CD8-positive, alpha-beta memory T cell (primary cell): ENCODE data around the gene DCLK1. TPM values are rescaled to one million over a fixed set of nuclear protein-coding genes. Genes with fewer than 3 reads are reported as not detected.

Experiments used
- CTCF ChIA-PET: fragments of 350-600 bp; sonication (Branson Sonifier 250); formaldehyde crosslinking; loops from one replicate; lab custom pipeline; 2021; ENCODE audit warnings: antibody characterized with exemption; lab: Charles Lee
- POLR2A ChIA-PET: fragments of 350-600 bp; sonication (Branson Sonifier 250); formaldehyde crosslinking; loops from one replicate; lab custom pipeline; 2021; ENCODE audit warnings: antibody characterized with exemption; lab: Charles Lee
- DNase-seq, 5 donors: peaks; one replicate each; pipeline versions ENCODE4 v3.0.0 to v3.0.0-alpha.2; 2020 to 2022; ENCODE audit warnings: mixed read lengths in 1 of 5
- H3K27ac ChIP-seq: one replicate; pipeline ENCODE4 v1.7.0; 2013; ENCODE audit warnings: low read depth, mild to moderate bottlenecking, low read length, moderate library complexity
- H3K27me3 ChIP-seq: 2 replicates; pipeline ENCODE4 v1.7.0; 2013; ENCODE audit warnings: low read length, mild to moderate bottlenecking; ENCODE audit not compliant: insufficient read depth, poor library complexity, severe bottlenecking
- H3K36me3 ChIP-seq: 2 replicates; pipeline ENCODE4 v1.7.0; 2013; ENCODE audit warnings: mild to moderate bottlenecking, low read length, moderate library complexity; ENCODE audit not compliant: insufficient read depth
- H3K4me1 ChIP-seq: 2 replicates; pipeline ENCODE4 v1.7.0; 2013; ENCODE audit warnings: mild to moderate bottlenecking, low read length, moderate library complexity; ENCODE audit not compliant: insufficient read depth
- H3K4me3 ChIP-seq: 2 replicates; pipeline ENCODE4 v1.7.0; 2013; ENCODE audit warnings: mild to moderate bottlenecking, low read length
- H3K9me3 ChIP-seq: 2 replicates; pipeline ENCODE4 v1.7.0; 2013; ENCODE audit warnings: mild to moderate bottlenecking, low read length
- H3K27ac Mint-ChIP-seq, 8 donors: one replicate each; pipeline ENCODE4 v1.8.0; 2020 to 2021; ENCODE audit warnings: mixed read lengths in 8 of 8, mild to moderate bottlenecking in 6 of 8, inconsistent platforms in 3 of 8, moderate library complexity in 3 of 8
- H3K27me3 Mint-ChIP-seq, 2 donors: one replicate each; pipeline ENCODE4 v1.8.0; 2020 to 2021; ENCODE audit warnings: mixed read lengths in 2 of 2, mild to moderate bottlenecking in 1 of 2, moderate library complexity in 1 of 2
- H3K36me3 Mint-ChIP-seq, 3 donors: one replicate each; pipeline ENCODE4 v1.8.0; 2020 to 2021; ENCODE audit warnings: mixed read lengths in 3 of 3, inconsistent platforms in 1 of 3, mild to moderate bottlenecking in 1 of 3
- H3K4me1 Mint-ChIP-seq, 3 donors: one replicate each; pipeline ENCODE4 v1.8.0; 2020 to 2021; ENCODE audit warnings: mixed read lengths in 3 of 3, inconsistent platforms in 1 of 3, mild to moderate bottlenecking in 1 of 3
- H3K4me3 Mint-ChIP-seq, 7 donors: one replicate each; pipeline ENCODE4 v1.8.0; 2020 to 2021; ENCODE audit warnings: mixed read lengths in 7 of 7, mild to moderate bottlenecking in 6 of 7, moderate library complexity in 4 of 7, inconsistent platforms in 2 of 7
- H3K9me3 Mint-ChIP-seq, 5 donors: one replicate each; pipeline ENCODE4 v1.8.0; 2020 to 2022; ENCODE audit warnings: mixed read lengths in 5 of 5, mild to moderate bottlenecking in 3 of 5, moderate library complexity in 2 of 5, inconsistent platforms in 1 of 5
- polyA plus RNA-seq: library from polyadenylated mRNA; unstranded; fragments of 300-500 nt; fragmentation: Illumina TruSeq; gene quantifications from one replicate; pipeline ENCODE4 v1.2.3, GENCODE V29; 2021
- total RNA-seq, 2 experiments: library from RNA; stranded (reverse); gene quantifications; one replicate each; pipeline ENCODE4 v1.2.3, GENCODE V29; 2021

The DCLK1 gene
- total and polyA plus RNA-seq, 3 experiments from 2014 or later, result not detected

GRCh38 chr13:36090592-36090991 is 40.6 kb downstream of the DCLK1 start:
- H3K4me3 Mint-ChIP-seq, result no peak overlapping the region
- H3K9me3 Mint-ChIP-seq, result peaks cover 2 to 11% (median 4%) of the 10 kb centered on the region in 5 donors
- Histone ChIP-seq H3K27me3 (no peaks in the 10 kb centered on the region), H3K36me3 (no peaks in the 10 kb centered on the region), H3K4me3 (no peak overlapping the region), H3K9me3 (no peaks in the 10 kb centered on the region), H3K4me1 (no peaks in the 10 kb centered on the region), H3K27ac (no peak overlapping the region)
- ChIA-PET CTCF (no interaction called here), POLR2A (no interaction called here)
- H3K36me3 Mint-ChIP-seq, result no peaks in the 10 kb centered on the region
- no peaks in the 10 kb centered on the region for H3K4me1 Mint-ChIP-seq
- H3K27me3 Mint-ChIP-seq, result no peaks in the 10 kb centered on the region
- H3K27ac Mint-ChIP-seq, result no peak overlapping the region
- no peak for DNase-seq

- H3K9me3 Mint-ChIP-seq, result peaks cover 2 to 11% (median 4%) of the 10 kb centered on the region in 5 donors
- no peak for DNase-seq
- no peak overlapping the region for H3K4me3 ChIP-seq
- no peaks in the 10 kb centered on the region for H3K27me3 ChIP-seq
- no peaks in the 10 kb centered on the region for H3K4me1 Mint-ChIP-seq
- no peaks in the 10 kb centered on the region for H3K36me3 ChIP-seq
- ChIA-PET CTCF (no interaction called here), POLR2A (no interaction called here)
- H3K27me3 Mint-ChIP-seq, result no peaks in the 10 kb centered on the region
- H3K27ac Mint-ChIP-seq, result no peak overlapping the region
- no peaks in the 10 kb centered on the region for H3K9me3 ChIP-seq
- H3K36me3 Mint-ChIP-seq, result no peaks in the 10 kb centered on the region
- H3K4me1 ChIP-seq, result no peaks in the 10 kb centered on the region
- no peak overlapping the region for H3K4me3 Mint-ChIP-seq
- no peak overlapping the region for H3K27ac ChIP-seq
Observed at GRCh38 chr13:36089130-36089647, 42.0 kb downstream of the DCLK1 start.

- Mint-ChIP-seq H3K27ac (no peak overlapping the region), H3K27me3 (no peaks in the 10 kb centered on the region), H3K36me3 (no peaks in the 10 kb centered on the region), H3K9me3 (peaks cover 2 to 11% (median 4%) of the 10 kb centered on the region in 5 donors), H3K4me3 (no peak overlapping the region), H3K4me1 (no peaks in the 10 kb centered on the region)
- Histone ChIP-seq H3K27me3 (no peaks in the 10 kb centered on the region), H3K27ac (no peak overlapping the region), H3K4me3 (no peak overlapping the region), H3K36me3 (no peaks in the 10 kb centered on the region), H3K9me3 (no peaks in the 10 kb centered on the region), H3K4me1 (no peaks in the 10 kb centered on the region)
- POLR2A ChIA-PET, result no interaction called here
- CTCF ChIA-PET, result no interaction called here
- DNase-seq, result no peak
Observed at GRCh38 chr13:36088463-36088862, 42.7 kb downstream of the DCLK1 start.

- Mint-ChIP-seq H3K27ac (no peak overlapping the region), H3K36me3 (no peaks in the 10 kb centered on the region), H3K4me3 (no peak overlapping the region), H3K4me1 (no peaks in the 10 kb centered on the region), H3K9me3 (peaks cover 2 to 11% (median 4%) of the 10 kb centered on the region in 5 donors), H3K27me3 (no peaks in the 10 kb centered on the region)
- Histone ChIP-seq H3K27ac (no peak overlapping the region), H3K27me3 (no peaks in the 10 kb centered on the region), H3K4me1 (no peaks in the 10 kb centered on the region), H3K36me3 (no peaks in the 10 kb centered on the region), H3K4me3 (no peak overlapping the region), H3K9me3 (no peaks in the 10 kb centered on the region)
- DNase-seq, result no peak
- POLR2A ChIA-PET, result no interaction called here
- CTCF ChIA-PET, result no interaction called here
Observed at GRCh38 chr13:36088001-36088400, 43.2 kb downstream of the DCLK1 start.

GRCh38 chr13:36086117-36086516 is 45.1 kb downstream of the DCLK1 start:
- Histone ChIP-seq H3K27ac (no peak overlapping the region), H3K9me3 (no peaks in the 10 kb centered on the region), H3K4me1 (no peaks in the 10 kb centered on the region), H3K27me3 (no peaks in the 10 kb centered on the region), H3K36me3 (no peaks in the 10 kb centered on the region), H3K4me3 (no peak overlapping the region)
- Mint-ChIP-seq H3K9me3 (peaks cover 0 to 11% (median 4%) of the 10 kb centered on the region in 5 donors), H3K36me3 (no peaks in the 10 kb centered on the region), H3K27me3 (no peaks in the 10 kb centered on the region), H3K4me1 (no peaks in the 10 kb centered on the region), H3K4me3 (no peak overlapping the region), H3K27ac (no peak overlapping the region)
- ChIA-PET CTCF (interaction anchor here (1.0 kb wide), 1 partner anchor 10 kb away, joined by 3 read pairs; no protein-coding TSS in a partner anchor), POLR2A (no interaction called here)
- DNase-seq, result no peak

GRCh38 chr13:36084131-36084530 is 47.1 kb downstream of the DCLK1 start:
- POLR2A ChIA-PET, result no interaction called here

GRCh38 chr13:36082806-36083205 is 48.4 kb downstream of the DCLK1 start:
- H3K36me3 Mint-ChIP-seq, result no peaks in the 10 kb centered on the region
- H3K27ac Mint-ChIP-seq, result no peak overlapping the region
- Histone ChIP-seq H3K9me3 (no peaks in the 10 kb centered on the region), H3K4me1 (no peaks in the 10 kb centered on the region), H3K4me3 (no peak overlapping the region), H3K27ac (no peak overlapping the region), H3K36me3 (no peaks in the 10 kb centered on the region), H3K27me3 (no peaks in the 10 kb centered on the region)
- H3K4me1 Mint-ChIP-seq, result no peaks in the 10 kb centered on the region
- ChIA-PET POLR2A (no interaction called here), CTCF (no interaction called here)
- DNase-seq, result no peak
- no peaks in the 10 kb centered on the region for H3K27me3 Mint-ChIP-seq
- peaks cover 0 to 12% (median 3%) of the 10 kb centered on the region in 5 donors for H3K9me3 Mint-ChIP-seq
- H3K4me3 Mint-ChIP-seq, result no peak overlapping the region

More at GRCh38 chr13:36084131-36084530, 47.1 kb downstream of the DCLK1 start:
- no peaks in the 10 kb centered on the region for H3K36me3 Mint-ChIP-seq
- H3K9me3 Mint-ChIP-seq, result peaks cover 0 to 6% (median 2%) of the 10 kb centered on the region in 5 donors
- H3K4me3 Mint-ChIP-seq, result no peak overlapping the region
- no peak overlapping the region for H3K27ac Mint-ChIP-seq
- H3K4me1 ChIP-seq, result no peaks in the 10 kb centered on the region
- H3K36me3 ChIP-seq, result no peaks in the 10 kb centered on the region
- no peaks in the 10 kb centered on the region for H3K4me1 Mint-ChIP-seq
- H3K9me3 ChIP-seq, result no peaks in the 10 kb centered on the region
- no peak overlapping the region for H3K4me3 ChIP-seq
- CTCF ChIA-PET, result no interaction called here
- no peaks in the 10 kb centered on the region for H3K27me3 Mint-ChIP-seq
- DNase-seq, result no peak
- no peak overlapping the region for H3K27ac ChIP-seq
- no peaks in the 10 kb centered on the region for H3K27me3 ChIP-seq

- H3K4me1 Mint-ChIP-seq, result no peaks in the 10 kb centered on the region
Observed at GRCh38 chr13:36082396-36082795, 48.8 kb downstream of the DCLK1 start.

More at GRCh38 chr13:36082396-36082795, 48.8 kb downstream of the DCLK1 start:
- H3K9me3 Mint-ChIP-seq, result peaks cover 0 to 13% (median 4%) of the 10 kb centered on the region in 5 donors
- ChIA-PET CTCF (no interaction called here), POLR2A (no interaction called here)
- DNase-seq, result no peak
- H3K27me3 Mint-ChIP-seq, result no peaks in the 10 kb centered on the region
- H3K4me3 Mint-ChIP-seq, result no peak overlapping the region
- H3K27ac ChIP-seq, result no peak overlapping the region
- no peak overlapping the region for H3K27ac Mint-ChIP-seq
- H3K36me3 ChIP-seq, result no peaks in the 10 kb centered on the region
- H3K4me3 ChIP-seq, result no peak overlapping the region
- H3K36me3 Mint-ChIP-seq, result no peaks in the 10 kb centered on the region
- no peaks in the 10 kb centered on the region for H3K27me3 ChIP-seq
- H3K4me1 ChIP-seq, result no peaks in the 10 kb centered on the region
- no peaks in the 10 kb centered on the region for H3K9me3 ChIP-seq
